Measurements from ENCODE around the gene SLC41A3. TPM values are rescaled to one million over a fixed set of nuclear protein-coding genes. Genes with fewer than 3 reads are reported as not detected.
"Not testable (repeated sequence)": the region's sequence is repeated elsewhere in the genome, so short reads cannot be mapped to it uniquely, and the experiment has no call there.

The SLC41A3 gene
- total RNA-seq, 3 donors from 2014 or later: 23.0 to 33.9 (median 31.2) TPM

- H3K4me3 ChIP-seq; intact Hi-C loops (cut with DNase I, micrococcal nuclease); H3K9me3 ChIP-seq; H3K4me1 ChIP-seq (ENCODE audit: low read depth); DNase-seq; ATAC-seq; H3K36me3 ChIP-seq (ENCODE audit: low read depth): not testable (repeated sequence)
Measured at GRCh38 chr3:125975245-125976002, 108.5 kb downstream of the SLC41A3 start.

DNA sequence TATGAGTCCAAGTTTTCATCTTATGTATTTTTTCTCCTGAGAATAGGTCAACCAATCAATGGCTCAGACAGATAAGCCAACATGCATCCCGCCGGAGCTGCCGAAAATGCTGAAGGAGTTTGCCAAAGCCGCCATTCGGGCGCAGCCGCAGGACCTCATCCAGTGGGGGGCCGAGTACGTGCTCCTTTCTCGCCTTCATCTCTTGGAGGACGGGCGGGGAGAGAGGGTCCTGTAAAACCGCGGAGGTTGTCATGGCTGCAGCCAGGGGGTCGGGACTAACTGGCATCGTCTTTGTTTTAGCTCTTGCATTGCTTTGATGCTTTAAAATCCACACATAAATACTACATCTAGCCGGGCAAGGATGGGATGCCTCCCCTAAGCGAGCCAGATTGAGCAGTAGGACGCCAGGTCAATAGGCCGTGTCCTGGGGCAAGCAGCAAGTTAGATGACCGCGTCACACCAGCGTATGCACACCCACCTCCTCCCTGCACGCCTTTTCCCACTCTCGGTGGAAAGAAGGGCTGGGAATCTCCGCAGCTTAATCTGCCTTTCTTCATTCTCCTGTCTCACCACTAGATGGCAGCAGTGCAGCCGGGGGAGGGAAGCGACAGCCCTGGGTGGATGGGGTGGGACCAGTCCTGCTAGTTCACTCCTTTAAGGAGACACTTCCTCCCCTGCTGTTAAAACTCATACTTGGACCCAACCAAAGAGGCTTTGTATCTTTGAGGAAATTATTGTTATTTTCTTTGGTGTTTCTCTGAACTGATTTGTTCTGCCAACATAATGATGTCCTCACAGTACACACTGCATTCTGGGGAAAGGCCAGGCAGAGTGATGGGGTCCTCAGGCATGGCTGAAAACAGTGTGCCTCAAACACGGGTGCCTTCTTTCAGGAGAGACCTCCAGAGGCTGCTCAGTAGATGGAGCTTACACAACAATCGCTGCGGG is 111.7 kb downstream of the SLC41A3 start:
- intact Hi-C loops (cut with DNase I, micrococcal nuclease); H3K36me3 ChIP-seq (ENCODE audit: low read depth); H3K4me3 ChIP-seq; H3K9me3 ChIP-seq; H3K4me1 ChIP-seq (ENCODE audit: low read depth): not testable (repeated sequence)
- TF ChIP-seq, protein P1, sequence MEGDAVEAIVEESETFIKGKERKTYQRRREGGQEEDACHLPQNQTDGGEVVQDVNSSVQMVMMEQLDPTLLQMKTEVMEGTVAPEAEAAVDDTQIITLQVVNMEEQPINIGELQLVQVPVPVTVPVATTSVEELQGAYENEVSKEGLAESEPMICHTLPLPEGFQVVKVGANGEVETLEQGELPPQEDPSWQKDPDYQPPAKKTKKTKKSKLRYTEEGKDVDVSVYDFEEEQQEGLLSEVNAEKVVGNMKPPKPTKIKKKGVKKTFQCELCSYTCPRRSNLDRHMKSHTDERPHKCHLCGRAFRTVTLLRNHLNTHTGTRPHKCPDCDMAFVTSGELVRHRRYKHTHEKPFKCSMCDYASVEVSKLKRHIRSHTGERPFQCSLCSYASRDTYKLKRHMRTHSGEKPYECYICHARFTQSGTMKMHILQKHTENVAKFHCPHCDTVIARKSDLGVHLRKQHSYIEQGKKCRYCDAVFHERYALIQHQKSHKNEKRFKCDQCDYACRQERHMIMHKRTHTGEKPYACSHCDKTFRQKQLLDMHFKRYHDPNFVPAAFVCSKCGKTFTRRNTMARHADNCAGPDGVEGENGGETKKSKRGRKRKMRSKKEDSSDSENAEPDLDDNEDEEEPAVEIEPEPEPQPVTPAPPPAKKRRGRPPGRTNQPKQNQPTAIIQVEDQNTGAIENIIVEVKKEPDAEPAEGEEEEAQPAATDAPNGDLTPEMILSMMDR (IDR thresholded peaks at IDR 0.05): peak; percentile 65
- ATAC-seq (peak; percentile 85), DNase-seq (peak in 2 of 3 donors; percentile 28 to 45)

DNA sequence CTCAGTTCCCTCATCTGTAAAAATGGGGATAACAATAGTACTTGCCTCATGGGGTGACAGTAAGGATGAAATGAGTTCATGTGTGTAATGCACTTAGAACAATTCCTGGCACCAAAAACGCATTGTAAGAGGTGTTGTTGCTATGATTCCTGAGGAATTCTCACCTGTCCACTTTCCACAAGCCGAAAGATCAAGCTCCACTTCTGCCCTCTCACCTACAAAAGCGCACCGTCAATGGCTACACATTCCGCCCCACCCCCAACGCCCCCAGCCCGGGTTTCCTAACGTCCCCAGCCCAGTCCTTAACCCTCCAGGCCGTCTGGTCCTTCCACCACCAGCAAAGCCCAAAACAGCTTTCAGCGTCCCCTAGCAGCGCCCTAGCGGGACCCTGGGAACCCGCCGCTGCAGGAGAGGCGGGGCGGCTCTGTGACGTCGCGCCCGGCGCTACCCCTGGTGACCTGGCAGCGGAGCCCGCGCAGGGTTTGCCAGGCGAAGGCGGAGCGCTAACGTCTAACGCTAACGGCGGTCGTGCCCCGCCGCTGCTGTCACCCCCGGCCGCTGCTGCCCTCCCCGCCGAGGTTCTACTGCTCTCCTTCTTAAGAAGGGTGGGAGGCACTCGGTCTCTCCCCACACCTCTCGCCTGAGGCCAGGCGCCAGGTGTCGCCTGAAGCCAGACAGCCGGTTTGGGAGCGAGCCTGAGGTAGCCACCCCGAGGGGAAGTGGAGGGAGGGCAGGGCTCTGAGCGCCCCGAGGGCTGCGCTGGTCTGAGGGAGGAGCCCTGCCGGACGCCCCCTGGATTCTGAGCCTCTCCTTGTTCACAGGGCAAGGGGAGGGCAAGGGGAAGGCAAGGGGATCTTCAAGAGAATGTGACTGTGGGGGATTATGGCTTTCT is 115.0 kb downstream of the SLC41A3 start, which contains the start of gene ROPN1B:
Gene ROPN1B, plus strand, starts transcription at position 478 of the 892 bp plus-strand sequence. CDS start 2,877 bp downstream, outside the sequence.
- H3K4me1 ChIP-seq (ENCODE audit: low read depth); H3K9me3 ChIP-seq; H3K4me3 ChIP-seq; DNase-seq; H3K36me3 ChIP-seq (ENCODE audit: low read depth); intact Hi-C loops (cut with DNase I, micrococcal nuclease): not testable (repeated sequence)
- peak; percentile 88 for ATAC-seq

- ATAC-seq; H3K4me3 ChIP-seq; H3K9me3 ChIP-seq; intact Hi-C loops (cut with DNase I, micrococcal nuclease); DNase-seq; H3K4me1 ChIP-seq (ENCODE audit: low read depth); H3K36me3 ChIP-seq (ENCODE audit: low read depth): not testable (repeated sequence)
Measured at GRCh38 chr3:125968121-125968520, 115.8 kb downstream of the SLC41A3 start.

DNA sequence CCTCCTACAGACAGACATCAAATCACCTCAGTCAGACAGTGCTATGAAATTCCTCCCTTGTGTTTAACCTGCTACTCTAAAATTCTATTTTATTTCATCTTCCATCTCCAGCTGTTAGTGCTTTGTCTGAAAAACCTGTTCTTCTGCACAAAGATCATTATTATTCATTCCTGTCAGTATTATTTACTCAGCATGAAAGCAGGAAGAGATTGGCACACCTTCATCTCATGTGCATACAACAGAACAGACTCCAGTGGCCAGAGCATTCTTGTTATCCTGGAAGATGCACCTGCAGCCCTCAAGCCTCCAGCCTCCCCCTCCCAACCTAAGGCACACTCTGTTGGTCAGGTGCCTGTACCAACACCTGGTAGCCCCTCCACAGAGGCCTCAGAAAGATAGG is 116.8 kb downstream of the SLC41A3 start:
- Histone ChIP-seq H3K9me3 (no peaks in the 10 kb centered on the region), H3K36me3 (ENCODE audit: low read depth) (no peaks in the 10 kb centered on the region), H3K4me3 (no peak overlapping the region), H3K4me1 (ENCODE audit: low read depth) (no peaks in the 10 kb centered on the region)
- no peak for DNase-seq
- TF ChIP-seq, protein P1 (IDR thresholded peaks at IDR 0.05): no peak
- intact Hi-C loops (cut with DNase I, micrococcal nuclease): no loop called here
- ATAC-seq: no peak

- TF ChIP-seq, protein P1 (IDR thresholded peaks at IDR 0.05): no peak
- Histone ChIP-seq H3K4me1 (ENCODE audit: low read depth) (no peaks in the 10 kb centered on the region), H3K4me3 (no peak overlapping the region), H3K36me3 (ENCODE audit: low read depth) (no peaks in the 10 kb centered on the region), H3K9me3 (no peaks in the 10 kb centered on the region)
- DNase-seq (no peak), ATAC-seq (no peak)
- intact Hi-C loops (cut with DNase I, micrococcal nuclease): no loop called here
Measured at GRCh38 chr3:125965505-125965904, 118.4 kb downstream of the SLC41A3 start.

DNA sequence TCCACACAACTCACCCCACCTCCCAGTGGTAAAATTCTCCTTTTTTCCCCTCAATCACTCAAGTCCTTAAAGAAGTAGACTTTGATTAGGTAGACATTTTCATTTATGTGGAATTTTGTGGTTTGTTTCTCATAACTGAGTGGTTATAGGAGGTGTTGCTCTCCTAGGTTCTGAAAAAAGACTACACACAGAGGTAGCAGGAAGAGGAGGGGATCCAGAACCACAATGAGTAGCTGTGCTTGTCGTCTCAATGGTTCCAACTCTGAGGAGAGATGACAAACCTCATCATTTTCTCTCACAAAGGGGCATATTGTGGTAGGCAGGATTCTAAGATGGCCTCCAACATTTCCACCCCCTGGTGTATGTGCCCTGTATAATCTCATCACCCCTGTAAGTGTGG is 120.1 kb downstream of the SLC41A3 start:
- H3K4me1 ChIP-seq (ENCODE audit: low read depth); H3K9me3 ChIP-seq; intact Hi-C loops (cut with DNase I, micrococcal nuclease); ATAC-seq; H3K36me3 ChIP-seq (ENCODE audit: low read depth); DNase-seq; H3K4me3 ChIP-seq: not testable (repeated sequence)

Data from mucosa of descending colon (tissue), 3 donors.